GM18858 (cell line): ENCODE results near the gene FMNL2.
"Not testable (repeated sequence)": the region's sequence is repeated elsewhere in the genome, so short reads cannot be mapped to it uniquely, and the experiment has no call there.

Experiments used
- ATAC-seq: cut with Tn5 transposase; IDR thresholded peaks from one replicate; pipeline ENCODE4 v1.9.1; 2021; ENCODE audit not compliant: unreplicated experiment

The FMNL2 gene

GRCh38 chr2:152466980-152467676 is 132.2 kb downstream of the FMNL2 start:
- peak; percentile 93 for ATAC-seq

GRCh38 chr2:152467677-152468410 is 132.9 kb downstream of the FMNL2 start:
- ATAC-seq: no peak

GRCh38 chr2:152468899-152469692 is 134.1 kb downstream of the FMNL2 start:
- ATAC-seq: no peak

GRCh38 chr2:152470861-152471854 is 136.2 kb downstream of the FMNL2 start:
- ATAC-seq: no peak

GRCh38 chr2:152472481-152472887 is 137.5 kb downstream of the FMNL2 start:
- ATAC-seq: no peak

GRCh38 chr2:152473151-152473857 is 138.3 kb downstream of the FMNL2 start:
- no peak for ATAC-seq

GRCh38 chr2:152474523-152474922 is 139.5 kb downstream of the FMNL2 start:
- ATAC-seq: not testable (repeated sequence)

- no peak for ATAC-seq
Observed at GRCh38 chr2:152475982-152476381, 141.0 kb downstream of the FMNL2 start.

GRCh38 chr2:152477347-152478092 is 142.5 kb downstream of the FMNL2 start:
- no peak for ATAC-seq

GRCh38 chr2:152479282-152479681 is 144.3 kb downstream of the FMNL2 start:
- ATAC-seq: no peak

GRCh38 chr2:152480821-152481399 is 145.9 kb downstream of the FMNL2 start:
- ATAC-seq: no peak

- ATAC-seq: no peak
Observed at GRCh38 chr2:152481881-152482583, 147.1 kb downstream of the FMNL2 start.

- ATAC-seq: no peak
Observed at GRCh38 chr2:152483276-152484063, 148.5 kb downstream of the FMNL2 start.

GRCh38 chr2:152485954-152486736 is 151.2 kb downstream of the FMNL2 start:
- ATAC-seq: no peak

GRCh38 chr2:152486737-152487400 is 151.9 kb downstream of the FMNL2 start:
- no peak for ATAC-seq

- no peak for ATAC-seq
Observed at GRCh38 chr2:152488075-152488474, 153.1 kb downstream of the FMNL2 start.
